ENCODE data around the gene PFKFB2.
A peak's percentile ranks its signal among the peaks of the same experiment; 100 is the strongest.
"Not testable (repeated sequence)": the region's sequence is repeated elsewhere in the genome, so short reads cannot be mapped to it uniquely, and the experiment has no call there.

PFKFB2 gene

DNA sequence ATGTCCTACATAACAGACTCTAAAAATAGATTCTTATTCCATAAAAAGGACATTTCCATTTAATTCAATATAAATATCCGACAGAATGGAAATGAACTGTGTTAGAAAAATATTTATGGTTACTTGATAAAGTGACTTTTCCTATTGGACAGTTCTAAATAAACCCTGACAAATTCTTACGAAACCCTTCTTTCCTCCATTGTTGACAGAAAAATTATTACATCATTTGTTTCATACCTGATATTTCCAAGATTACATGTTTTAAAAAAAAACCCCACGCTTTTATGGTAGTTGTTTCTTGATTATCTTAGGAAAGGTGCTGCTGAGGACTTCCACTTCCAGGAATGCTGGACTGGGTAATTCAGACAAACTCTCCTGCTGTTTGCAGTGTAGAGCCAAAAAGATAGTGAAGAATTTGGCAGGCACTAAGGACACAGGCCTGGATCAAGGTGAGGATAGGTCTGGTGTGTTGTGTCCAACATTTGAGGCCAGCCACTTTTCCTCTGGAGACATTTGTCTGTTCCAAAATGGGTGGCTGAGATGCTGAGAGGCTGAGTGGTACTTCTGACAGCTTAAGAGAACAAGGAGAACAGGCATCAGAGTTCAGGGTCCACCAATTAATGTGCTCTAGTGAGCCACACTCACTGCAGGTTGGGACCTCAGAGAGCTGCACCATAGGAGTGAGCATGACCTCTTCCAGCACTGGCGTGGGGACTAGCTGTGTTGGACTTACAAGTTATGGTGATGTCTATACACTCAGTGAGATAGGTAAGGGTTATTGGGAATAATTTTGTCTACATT, 13.5 kb upstream of the PFKFB2 start:
- no peak for DNase-seq (ENCODE audit: low read depth in 3 of 3, low spot score in 1 of 3)

DNA sequence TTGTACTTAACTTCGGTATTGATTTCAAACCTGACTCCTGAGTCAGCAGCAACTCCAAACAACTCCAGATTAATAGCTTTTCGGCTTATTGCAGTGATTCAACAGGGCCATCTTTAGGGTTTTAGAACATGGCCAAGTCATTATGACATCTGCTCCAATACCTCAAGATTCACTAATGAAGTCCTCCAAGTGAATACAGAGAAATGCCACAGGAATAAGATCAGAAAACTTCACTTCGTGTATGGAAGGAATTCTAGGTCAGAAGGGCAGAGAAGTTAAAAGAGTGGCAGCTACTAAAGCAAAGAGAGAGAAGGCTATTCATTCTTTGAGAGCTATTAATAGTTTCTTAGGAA, 12.9 kb upstream of the PFKFB2 start:
- no peak for DNase-seq (ENCODE audit: low read depth in 3 of 3, low spot score in 1 of 3)

DNA sequence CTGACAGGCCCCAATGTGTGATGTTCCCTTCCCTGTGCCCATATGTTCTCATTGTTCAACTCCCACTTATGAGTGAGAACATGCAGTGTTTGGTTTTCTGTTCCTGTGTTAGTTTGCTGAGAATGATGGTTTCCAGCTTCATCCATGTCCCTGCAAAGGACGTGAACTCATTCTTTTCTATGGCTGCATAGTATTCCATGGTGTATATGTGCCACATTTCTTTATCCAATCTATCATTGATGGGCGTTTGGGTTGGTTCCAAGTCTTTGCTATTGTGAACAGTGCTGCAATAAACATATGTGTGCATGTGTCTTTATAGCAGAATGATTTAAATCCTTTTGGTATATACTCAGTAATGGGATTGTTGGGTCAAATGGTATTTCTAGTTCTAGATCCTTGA, 11.7 kb upstream of the PFKFB2 start:
- DNase-seq (ENCODE audit: low read depth in 3 of 3, low spot score in 1 of 3), result not testable (repeated sequence)

DNA sequence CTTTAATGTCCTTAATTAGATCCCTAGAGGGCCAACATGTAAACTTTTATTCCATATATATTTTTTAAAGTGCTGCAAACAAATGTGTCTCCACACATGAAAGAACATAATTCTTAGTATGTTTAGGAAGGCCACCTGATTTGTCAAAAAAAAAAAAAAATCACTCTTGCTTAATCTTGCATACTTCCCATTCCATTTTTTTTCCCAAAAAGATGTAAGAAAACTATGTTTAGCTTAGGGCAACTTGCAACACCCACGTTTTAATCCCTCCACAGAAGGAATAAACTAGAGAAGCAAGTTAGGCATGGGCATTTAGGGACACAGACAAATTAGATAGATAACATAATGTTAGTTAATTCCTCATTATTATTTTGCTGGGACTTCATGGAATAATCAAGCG, 7.6 kb upstream of the PFKFB2 start:
- no peak for DNase-seq (ENCODE audit: low read depth in 3 of 3, low spot score in 1 of 3)

DNA sequence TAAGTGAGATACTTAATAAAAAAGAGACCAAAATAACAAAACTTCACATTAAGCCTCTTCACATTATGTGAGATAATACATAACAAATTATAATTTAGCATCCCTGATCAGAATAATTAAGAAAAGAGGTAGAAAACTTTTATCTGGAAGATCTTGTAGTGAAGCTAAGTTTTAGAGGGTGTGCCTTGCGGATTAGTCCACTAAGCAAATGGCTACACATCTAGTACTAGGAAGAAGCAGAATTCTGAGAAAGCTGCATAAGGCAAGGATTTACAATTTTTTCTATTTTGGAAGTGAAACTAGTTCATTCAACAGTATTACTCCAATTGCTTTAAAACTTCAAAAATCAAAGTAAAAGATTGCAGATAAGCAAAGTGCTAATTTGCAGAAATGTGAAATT, 5.6 kb upstream of the PFKFB2 start:
- DNase-seq (ENCODE audit: low read depth in 3 of 3, low spot score in 1 of 3), result no peak

DNA sequence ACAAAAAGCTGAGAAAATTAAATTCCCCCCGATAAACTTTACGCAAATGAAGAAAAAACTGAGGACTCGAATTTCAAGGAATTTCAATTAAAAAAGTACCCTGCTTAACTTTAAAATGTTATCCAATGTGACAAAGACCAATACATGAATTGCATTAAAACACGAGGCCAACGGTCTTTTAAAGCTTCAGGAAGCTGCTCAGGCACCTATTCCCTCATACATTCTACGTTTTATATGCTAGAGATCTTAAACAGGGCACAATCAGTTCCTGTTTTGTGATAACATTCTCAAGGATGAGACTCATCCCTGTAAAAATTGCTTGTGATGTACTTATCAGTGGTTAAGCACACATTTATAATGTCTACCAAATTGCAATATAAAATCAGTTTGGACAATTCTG, 5.0 kb upstream of the PFKFB2 start:
- DNase-seq (ENCODE audit: low read depth in 3 of 3, low spot score in 1 of 3), result no peak

DNA sequence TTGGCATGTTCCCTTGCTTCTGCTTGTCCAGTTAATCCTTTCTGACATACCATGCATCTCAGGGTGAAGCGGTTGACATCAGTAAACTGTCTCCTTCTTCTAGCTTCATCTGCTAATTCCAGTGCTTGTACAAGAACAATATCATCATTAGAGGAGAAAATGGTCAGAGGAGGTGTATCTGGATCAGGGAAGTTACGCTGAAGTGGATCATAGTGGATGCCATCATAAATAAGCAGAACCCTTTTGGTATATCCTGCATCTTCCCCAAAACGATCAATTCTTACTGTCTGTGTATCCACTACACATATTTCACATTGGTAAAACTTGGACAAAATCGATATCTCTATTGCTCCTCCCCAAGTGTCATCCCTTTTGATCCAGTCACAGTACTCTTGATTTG, 4.0 kb upstream of the PFKFB2 start:
- DNase-seq (ENCODE audit: low read depth in 3 of 3, low spot score in 1 of 3), result no peak

DNA sequence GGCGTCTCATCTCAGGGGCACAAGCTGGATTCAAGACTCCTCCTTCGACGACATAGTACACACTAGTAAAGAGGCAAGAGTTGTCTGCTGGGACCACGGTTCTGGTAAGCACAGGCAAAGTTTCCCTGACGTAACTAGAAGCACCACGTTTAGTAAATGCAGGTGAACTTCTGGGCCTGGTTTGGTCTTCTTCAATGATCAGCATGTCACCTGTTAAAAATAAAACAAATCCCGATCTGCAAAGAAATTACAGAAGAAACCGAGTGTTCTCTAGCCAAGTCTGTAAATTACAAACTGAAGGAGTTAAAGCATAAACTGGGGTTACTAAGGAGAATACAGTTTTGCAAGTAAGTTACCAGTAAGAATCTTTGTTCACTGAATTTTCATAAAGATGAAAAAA, 3.6 kb upstream of the PFKFB2 start:
- DNase-seq (ENCODE audit: low read depth in 3 of 3, low spot score in 1 of 3), result no peak

DNA sequence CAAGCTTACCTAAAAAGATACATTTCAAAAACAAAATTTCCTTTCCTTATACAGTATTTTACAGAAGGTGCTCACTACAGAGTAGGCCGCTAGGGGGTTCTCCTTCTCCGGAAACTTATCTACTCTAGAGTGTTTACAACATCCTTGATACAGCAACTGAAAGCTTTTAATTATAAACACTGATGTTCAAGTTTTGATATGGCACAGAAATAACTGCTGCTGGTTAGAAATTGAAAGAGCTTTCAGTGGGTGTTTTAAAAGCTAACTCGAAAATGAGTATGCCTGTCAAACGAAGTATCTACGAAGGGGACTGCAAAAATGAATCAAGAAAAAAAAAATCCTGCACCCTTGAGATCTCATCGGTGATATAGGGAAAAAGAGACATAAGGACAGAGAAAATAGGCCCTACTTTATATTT, 3.1 kb upstream of the PFKFB2 start:
- no peak for DNase-seq (ENCODE audit: low read depth in 3 of 3, low spot score in 1 of 3)

DNA sequence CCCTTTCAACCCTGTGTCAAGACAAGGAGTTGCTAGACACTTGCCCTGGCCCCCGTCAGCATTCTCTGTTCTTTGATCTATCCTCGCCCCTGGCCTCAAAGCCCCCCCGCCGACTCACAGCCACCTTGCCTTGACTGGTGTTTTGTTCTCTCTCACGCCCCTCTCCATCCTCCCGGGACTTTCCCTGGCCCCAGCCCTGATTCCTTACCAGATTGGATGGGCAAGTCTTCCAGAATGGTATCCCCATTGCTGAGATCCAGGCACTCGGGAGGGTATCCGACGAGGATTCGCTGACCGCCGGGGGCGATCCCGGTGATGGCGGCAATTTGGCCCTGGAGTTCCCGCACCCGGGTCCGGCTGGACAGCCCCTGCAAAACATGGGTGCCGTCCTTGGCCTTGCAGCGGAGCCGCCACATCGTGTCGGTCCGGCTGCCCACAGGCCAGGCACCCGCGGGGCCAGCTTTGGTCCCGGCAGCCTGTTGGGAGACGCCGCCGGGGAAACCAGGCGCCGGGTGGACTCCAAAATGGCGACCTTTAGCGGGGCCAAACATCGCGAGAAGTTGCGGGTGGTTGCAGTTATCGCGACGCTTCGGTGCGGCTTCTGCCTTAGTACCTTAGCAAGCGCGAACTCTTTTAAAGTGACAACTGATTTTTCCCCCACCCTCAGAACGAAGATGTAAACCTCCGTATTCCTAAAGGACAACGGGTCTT, 2.4 kb upstream of the PFKFB2 start:
- peak; percentile 68 to 84 (median 77) for DNase-seq (ENCODE audit: low read depth in 3 of 3, low spot score in 1 of 3)

DNA sequence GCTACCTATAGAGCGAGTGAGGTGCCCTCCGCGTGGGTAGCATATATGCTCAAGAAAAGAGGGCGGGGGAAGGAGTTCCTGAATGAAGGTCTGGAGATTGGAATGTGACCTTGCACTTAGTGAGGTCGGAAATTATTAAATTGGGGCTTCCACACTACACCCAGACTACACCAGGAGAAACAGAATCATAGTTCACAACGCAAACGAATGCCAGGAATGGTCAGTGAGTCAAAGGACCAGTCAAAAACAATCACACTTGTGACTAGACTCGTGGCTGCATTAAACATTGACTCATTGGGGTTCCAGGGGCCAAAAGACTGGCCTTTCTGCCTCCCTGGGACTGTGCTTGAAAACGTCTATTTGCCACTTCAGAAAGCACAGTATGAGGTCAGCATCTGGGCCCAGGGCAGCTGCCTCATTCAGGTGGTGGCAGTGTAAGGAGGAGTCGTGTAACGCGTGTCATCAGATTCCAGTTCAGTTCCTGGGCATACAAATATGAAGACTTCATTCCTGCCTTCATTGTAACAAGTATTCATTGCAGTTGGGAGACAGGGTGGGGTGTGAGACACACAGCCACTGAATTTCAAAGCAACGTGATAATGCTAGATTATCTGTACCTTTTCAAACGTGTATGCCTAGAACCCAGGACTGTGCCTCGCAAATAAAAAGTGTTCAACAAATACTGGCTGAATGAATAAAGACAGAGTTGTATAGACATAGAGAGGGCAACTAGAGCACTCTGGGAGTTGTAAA, 1.7 kb upstream of the PFKFB2 start, which contains the start of gene YOD1:
Gene YOD1, minus strand, starts transcription at position 18 of the 753 bp plus-strand sequence. CDS start 178 bp downstream, outside the sequence.
- DNase-seq (ENCODE audit: low read depth in 3 of 3, low spot score in 1 of 3), result no peak

DNA sequence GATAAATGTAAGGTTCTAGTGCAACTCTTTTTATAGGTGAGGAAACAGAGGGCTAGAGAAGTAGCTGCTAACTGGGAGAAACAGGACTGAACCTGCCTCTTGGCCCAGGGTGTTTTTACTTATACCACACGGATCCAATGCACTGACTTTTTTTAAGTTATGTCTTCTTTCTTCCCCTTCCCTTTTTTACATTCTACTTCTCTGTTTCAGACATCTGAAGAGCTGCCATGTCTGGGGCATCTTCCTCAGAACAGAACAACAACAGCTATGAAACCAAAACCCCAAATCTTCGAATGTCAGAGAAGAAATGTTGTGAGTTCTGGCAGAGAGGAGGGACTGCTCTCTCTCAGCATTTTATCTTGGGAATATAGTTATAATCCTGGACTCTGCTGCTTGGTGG, 1.4 kb downstream of the PFKFB2 start:
- DNase-seq (ENCODE audit: low read depth in 3 of 3, low spot score in 1 of 3), result no peak

DNA sequence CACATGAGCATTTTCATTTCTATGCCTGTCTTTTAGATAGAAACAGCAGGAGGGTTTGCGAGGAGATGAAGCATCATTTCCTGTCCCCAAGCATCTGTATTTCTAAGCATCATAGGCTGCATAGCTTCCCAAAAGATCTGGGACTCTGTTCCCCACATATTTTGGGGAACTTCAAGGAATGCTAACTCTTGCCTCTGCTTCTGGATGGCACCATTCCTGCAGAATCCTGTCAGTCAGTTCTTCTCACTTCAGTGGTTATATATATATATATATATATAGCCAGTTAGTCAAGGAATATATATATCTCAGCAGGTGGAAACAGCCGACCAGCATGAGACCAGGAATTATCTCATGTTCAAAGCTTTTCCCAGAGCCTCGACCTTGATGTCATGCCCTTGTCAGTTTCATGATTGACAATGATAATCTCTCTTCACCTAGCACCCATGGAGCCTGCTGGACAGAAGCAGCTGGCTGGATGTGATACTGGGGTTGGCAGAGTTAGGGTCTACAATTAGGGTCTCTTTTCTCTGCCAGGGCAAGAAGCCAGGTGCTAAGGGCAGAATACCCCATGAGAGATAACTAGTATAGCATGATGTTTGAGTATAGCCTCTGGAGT, 2.4 kb downstream of the PFKFB2 start:
- DNase-seq (ENCODE audit: low read depth in 3 of 3, low spot score in 1 of 3), result no peak

DNA sequence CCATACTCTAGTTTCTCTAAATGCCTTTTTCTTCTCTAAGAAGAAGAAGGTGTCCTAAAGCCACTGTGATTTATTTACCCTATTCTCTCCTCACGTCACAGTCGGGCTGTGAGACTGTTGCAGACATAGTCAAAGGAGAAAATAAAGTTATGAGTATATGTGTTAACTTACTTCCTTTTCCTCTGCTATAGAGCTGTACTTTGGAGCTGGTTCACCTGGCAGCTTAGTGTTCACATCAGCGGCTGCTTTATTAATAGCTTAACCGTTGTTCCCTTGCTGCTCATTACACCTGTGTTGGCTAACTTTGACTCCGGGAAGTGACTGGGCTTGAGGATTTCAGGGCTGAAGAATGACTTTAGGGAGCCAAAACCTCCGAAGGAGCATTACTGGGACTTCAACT, 3.6 kb downstream of the PFKFB2 start:
- no peak for DNase-seq (ENCODE audit: low read depth in 3 of 3, low spot score in 1 of 3)

DNA sequence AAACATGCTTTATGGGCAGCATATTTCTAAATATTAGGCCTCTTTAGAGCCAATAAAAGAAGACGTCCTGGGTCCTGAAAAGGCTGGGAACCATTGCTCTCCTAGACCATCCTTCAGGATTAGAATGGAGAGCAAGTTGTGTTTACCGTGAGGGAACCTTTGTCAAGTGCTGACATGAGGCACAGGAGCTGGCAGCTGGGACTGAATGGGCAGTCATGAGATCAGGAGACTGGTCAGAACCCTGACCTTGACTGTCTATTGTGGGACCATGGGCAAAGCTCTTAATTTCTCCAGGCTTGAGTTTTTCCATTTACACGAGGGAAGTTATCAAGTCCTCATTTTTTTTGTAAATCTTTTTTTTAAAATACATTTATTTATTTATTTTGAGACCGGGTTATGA, 5.2 kb downstream of the PFKFB2 start:
- no peak for DNase-seq (ENCODE audit: low read depth in 3 of 3, low spot score in 1 of 3)

DNA sequence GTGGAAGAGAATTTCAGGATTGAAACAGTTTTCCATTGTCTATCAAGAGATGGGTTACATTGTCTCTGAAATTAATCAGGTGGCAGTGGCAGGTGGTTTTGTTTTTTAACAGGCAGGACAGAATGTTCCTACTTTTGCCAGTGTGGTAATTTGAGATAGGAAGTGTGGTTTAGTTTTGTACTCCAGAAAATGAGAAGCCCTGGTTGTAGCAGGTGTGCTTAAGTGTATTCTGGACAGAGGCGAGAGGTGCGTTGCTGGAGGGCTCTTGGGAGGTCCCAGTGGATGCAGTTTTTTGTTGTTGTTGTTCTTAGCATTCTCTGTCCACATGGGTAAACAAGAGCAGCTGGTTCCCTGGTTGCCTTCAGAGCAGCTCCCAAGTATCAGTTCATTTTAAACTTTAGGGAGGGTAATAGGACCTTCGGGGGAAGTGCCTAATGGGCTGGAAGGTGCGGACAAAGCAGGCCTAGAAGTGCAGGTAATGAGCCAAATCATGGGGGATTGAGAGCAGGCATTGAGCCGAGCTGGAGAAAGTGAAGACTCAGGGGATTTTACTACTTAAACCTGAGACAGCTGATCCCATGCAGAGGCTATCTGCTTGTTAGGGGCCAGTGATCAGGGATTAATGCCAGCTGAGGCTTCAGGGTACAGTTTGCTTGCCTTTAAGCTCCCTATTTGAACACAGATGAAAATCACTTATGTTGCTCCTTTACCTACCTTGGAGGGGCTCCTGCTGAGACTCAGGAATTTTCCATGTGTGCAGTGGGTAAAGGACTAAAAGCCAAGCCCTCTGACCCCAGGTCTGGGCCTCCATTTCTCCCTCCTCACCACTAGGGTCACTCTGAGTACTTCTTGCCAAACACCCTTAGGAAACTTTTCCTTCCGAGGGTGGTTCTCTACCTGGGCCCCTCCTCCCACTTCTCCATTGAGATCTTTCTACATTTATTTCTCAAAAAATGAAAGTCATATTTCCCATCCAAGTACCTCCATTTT, 6.1 kb downstream of the PFKFB2 start:
- no peak for DNase-seq (ENCODE audit: low read depth in 3 of 3, low spot score in 1 of 3)

DNA sequence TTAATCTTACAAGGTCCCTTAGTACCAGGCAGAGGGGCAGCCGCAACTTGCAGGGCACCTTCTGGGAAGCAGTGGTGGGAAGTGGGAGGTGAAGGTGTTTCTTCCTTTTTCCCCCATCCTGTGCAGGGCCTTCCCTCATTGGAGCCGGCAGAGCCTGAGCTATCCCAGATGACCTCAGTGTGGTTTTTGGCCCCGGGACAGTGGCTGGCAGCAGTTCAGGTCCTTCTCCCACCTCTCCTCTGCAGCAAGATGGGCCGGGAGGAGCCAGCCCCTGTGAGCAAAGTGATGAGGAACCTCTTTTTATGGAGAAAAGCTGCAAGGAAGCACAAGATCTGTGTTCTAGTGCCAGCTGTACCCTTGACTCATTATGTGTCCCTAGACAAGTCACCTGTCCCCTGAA, 6.8 kb downstream of the PFKFB2 start:
- DNase-seq (ENCODE audit: low read depth in 3 of 3, low spot score in 1 of 3), result no peak

DNA sequence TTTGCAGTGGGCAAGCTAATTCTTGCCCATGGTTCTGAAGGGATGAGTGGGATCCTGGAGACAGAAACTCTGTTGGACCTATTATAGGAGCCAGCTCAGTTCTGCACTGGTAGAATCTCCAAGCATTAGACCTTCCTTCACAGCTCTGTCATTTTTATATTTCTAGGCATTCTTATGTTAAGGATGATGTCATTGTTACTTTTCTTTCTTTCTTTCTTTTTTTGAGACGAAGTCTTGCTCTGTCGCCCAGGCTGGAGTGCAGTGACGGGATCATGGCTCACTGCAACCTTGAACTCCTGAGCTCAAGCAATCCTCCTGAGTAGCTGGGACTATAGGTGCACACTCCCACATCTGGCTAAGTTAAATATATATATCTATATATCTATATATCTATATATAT, 7.5 kb downstream of the PFKFB2 start:
- no peak for DNase-seq (ENCODE audit: low read depth in 3 of 3, low spot score in 1 of 3)

DNA sequence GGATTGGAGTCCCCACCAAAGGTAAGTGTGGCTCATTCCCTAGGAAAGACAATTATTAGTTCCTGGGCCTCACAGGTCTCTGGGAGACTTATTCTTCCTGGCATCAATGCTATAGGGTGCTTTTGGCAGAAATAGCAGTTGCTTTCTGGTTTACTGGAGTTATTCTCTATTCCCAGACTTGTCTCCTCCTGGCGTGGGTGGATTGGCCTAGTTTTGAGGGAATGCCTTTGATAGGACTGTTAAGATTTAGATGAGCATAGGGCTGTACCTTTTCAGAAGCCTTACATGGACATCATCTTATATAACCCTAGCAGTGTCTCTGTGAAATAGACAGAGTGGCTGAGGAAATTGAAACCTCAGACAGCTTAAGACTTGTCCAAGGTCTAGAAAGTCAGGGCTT, 9.0 kb downstream of the PFKFB2 start:
- no peak for DNase-seq (ENCODE audit: low read depth in 3 of 3, low spot score in 1 of 3)

DNA sequence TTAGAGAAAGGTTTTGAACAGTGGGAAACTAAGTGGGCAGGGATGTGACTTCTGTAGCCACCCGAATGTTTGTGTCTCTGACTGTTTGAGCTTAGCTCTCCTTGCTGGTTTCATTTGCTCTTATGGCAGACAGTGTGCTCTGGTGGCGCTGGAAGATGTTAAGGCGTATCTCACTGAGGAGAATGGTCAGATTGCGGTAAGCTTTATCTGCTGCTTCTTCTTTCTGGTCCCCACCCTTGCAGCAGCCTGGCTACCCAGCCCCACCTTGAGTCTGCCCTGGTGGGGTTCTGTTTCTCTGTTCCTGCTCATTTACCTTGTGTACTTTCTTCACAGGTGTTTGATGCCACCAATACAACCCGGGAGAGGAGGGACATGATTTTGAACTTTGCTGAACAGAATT, 9.9 kb downstream of the PFKFB2 start:
- DNase-seq (ENCODE audit: low read depth in 3 of 3, low spot score in 1 of 3), result no peak

Measured in stimulated activated CD4-positive, alpha-beta T cell treated with anti-CD3 and anti-CD28 coated beads, TNF-alpha, amount 100 ng/mL, for 1 hour (primary cell).